Activated T-helper 1 cell treated with anti-CD3 and anti-CD28 coated beads, Interleukin-12 subunit alpha, Interleukin-12 subunit beta, Interleukin-2, Interleukin-4 antibody, amounts not matched to agents 30 ng/mL and 10 ng/mL and 1 ng/mL, durations not matched to agents 14 hours and 24 hours and 36 hours (primary cell): ENCODE results near the gene SPAG6. TPM values are rescaled to one million over a fixed set of nuclear protein-coding genes. Genes with fewer than 3 reads are reported as not detected.
A peak's percentile ranks its signal among the peaks of the same experiment; 100 is the strongest.

Experiments used
- DNase-seq: peaks from one replicate; pipeline ENCODE4 v3.0.0; 2021; ENCODE audit warnings: low spot score
- H3K27ac Mint-ChIP-seq: one replicate; pipeline ENCODE4 v1.8.0; 2021; ENCODE audit warnings: mild to moderate bottlenecking, mixed read lengths
- H3K27me3 Mint-ChIP-seq: one replicate; pipeline ENCODE4 v1.8.0; 2022; ENCODE audit warnings: mild to moderate bottlenecking, moderate library complexity, mixed read lengths; ENCODE audit not compliant: insufficient read depth
- H3K36me3 Mint-ChIP-seq: one replicate; pipeline ENCODE4 v1.8.0; 2021; ENCODE audit warnings: low read depth, mixed read lengths
- H3K4me1 Mint-ChIP-seq: one replicate; pipeline ENCODE4 v1.8.0; 2021; ENCODE audit warnings: low read depth, mixed read lengths
- H3K4me3 Mint-ChIP-seq: one replicate; pipeline ENCODE4 v1.8.0; 2021; ENCODE audit warnings: mild to moderate bottlenecking, moderate library complexity, mixed read lengths
- H3K9me3 Mint-ChIP-seq: one replicate; pipeline ENCODE4 v1.8.0; 2021; ENCODE audit warnings: mixed read lengths
- intact Hi-C: fragments of 100-400 bp; cut with micrococcal nuclease; formaldehyde crosslinking; loops from one replicate; pipeline ENCODE4 v1.15.1; 2024
- total RNA-seq: library from RNA; stranded (reverse); gene quantifications from 2 replicates; pipeline ENCODE4 v1.2.3, GENCODE V29; 2022

The SPAG6 gene
- total RNA-seq, 1 donor from 2014 or later: 0.18 TPM

- no peak for DNase-seq
- H3K36me3 Mint-ChIP-seq: peaks cover 17% of the 10 kb centered on the region
- peak overlapping the region; percentile 96 for H3K4me3 Mint-ChIP-seq
- intact Hi-C loops: loop anchor here (2.0 to 5.0 kb wide), 3 partner anchors 314 to 820 kb away; partner anchors contain the start of gene DNAJC1
- no peaks in the 10 kb centered on the region for H3K9me3 Mint-ChIP-seq
- H3K27me3 Mint-ChIP-seq: peaks cover 2% of the 10 kb centered on the region
- peaks cover 46% of the 10 kb centered on the region for H3K4me1 Mint-ChIP-seq
- peak overlapping the region; percentile 96 for H3K27ac Mint-ChIP-seq
These were observed 28.3 kb upstream of the SPAG6 start for GRCh38 chr10:22317076-22317370.

- Mint-ChIP-seq H3K27ac (no peak overlapping the region), H3K27me3 (peaks cover 10% of the 10 kb centered on the region), H3K4me1 (peaks cover 55% of the 10 kb centered on the region), H3K9me3 (no peaks in the 10 kb centered on the region), H3K36me3 (peaks cover 24% of the 10 kb centered on the region), H3K4me3 (peak overlapping the region; percentile 72)
- intact Hi-C loops: loop anchor here (2.0 to 5.0 kb wide), 3 partner anchors 315 to 821 kb away; partner anchors contain the start of gene DNAJC1
- DNase-seq: no peak
These were observed 27.3 kb upstream of the SPAG6 start for GRCh38 chr10:22317771-22318565.

- H3K36me3 Mint-ChIP-seq: peaks cover 26% of the 10 kb centered on the region
- peak overlapping the region; percentile 59 for H3K4me3 Mint-ChIP-seq
- H3K27ac Mint-ChIP-seq: no peak overlapping the region
- no peaks in the 10 kb centered on the region for H3K9me3 Mint-ChIP-seq
- peaks cover 17% of the 10 kb centered on the region for H3K27me3 Mint-ChIP-seq
- peaks cover 63% of the 10 kb centered on the region for H3K4me1 Mint-ChIP-seq
- intact Hi-C loops: loop anchor here (5.0 kb wide), 2 partner anchors 334 to 821 kb away; no protein-coding TSS in a partner anchor
- no peak for DNase-seq
These were observed 26.5 kb upstream of the SPAG6 start for GRCh38 chr10:22318772-22319171.

- intact Hi-C loops: loop anchor here (5.0 kb wide), 2 partner anchors 333 to 822 kb away; no protein-coding TSS in a partner anchor
- peaks cover 70% of the 10 kb centered on the region for H3K4me1 Mint-ChIP-seq
- no peaks in the 10 kb centered on the region for H3K9me3 Mint-ChIP-seq
- H3K4me3 Mint-ChIP-seq: peak overlapping the region; percentile 89
- H3K27ac Mint-ChIP-seq: peak overlapping the region; percentile 96
- H3K27me3 Mint-ChIP-seq: peaks cover 25% of the 10 kb centered on the region
- no peak for DNase-seq
- peaks cover 29% of the 10 kb centered on the region for H3K36me3 Mint-ChIP-seq
These were observed 25.7 kb upstream of the SPAG6 start for GRCh38 chr10:22319547-22319979.

- DNase-seq: no peak
- Mint-ChIP-seq H3K36me3 (peaks cover 29% of the 10 kb centered on the region), H3K27me3 (peaks cover 27% of the 10 kb centered on the region), H3K9me3 (no peaks in the 10 kb centered on the region), H3K27ac (peak overlapping the region; percentile 96), H3K4me3 (peak overlapping the region; percentile 89), H3K4me1 (peaks cover 70% of the 10 kb centered on the region)
- intact Hi-C loops: loop anchor here (5.0 kb wide), 4 partner anchors 332 to 823 kb away; partner anchors contain the start of genes MLLT10 and PIP4K2A
These were observed 25.2 kb upstream of the SPAG6 start for GRCh38 chr10:22319980-22320558.

GRCh38 chr10:22320591-22321155 is 24.6 kb upstream of the SPAG6 start, which contains the start of gene BMI1:
Gene BMI1, plus strand, starts transcription at chr10:22321099. Its CDS starts 5,351 bp downstream, at chr10:22326450.
- H3K4me1 Mint-ChIP-seq: peaks cover 65% of the 10 kb centered on the region
- peak; percentile 53 for DNase-seq
- H3K27ac Mint-ChIP-seq: peak within 1 kb of the TSS; percentile 96
- peaks cover 26% of the 10 kb centered on the region for H3K36me3 Mint-ChIP-seq
- peaks cover 28% of the 10 kb centered on the region for H3K27me3 Mint-ChIP-seq
- intact Hi-C loops: loop anchor here (1.0 to 5.0 kb wide), 4 partner anchors 73 to 788 kb away; partner anchors contain the start of genes MLLT10 and PIP4K2A
- no peaks in the 10 kb centered on the region for H3K9me3 Mint-ChIP-seq
- H3K4me3 Mint-ChIP-seq: peak within 1 kb of the TSS; percentile 90

- intact Hi-C loops: loop anchor here (1.0 to 5.0 kb wide), 4 partner anchors 74 to 789 kb away; partner anchors contain the start of genes MLLT10 and PIP4K2A
- Mint-ChIP-seq H3K4me1 (peaks cover 69% of the 10 kb centered on the region), H3K36me3 (peaks cover 29% of the 10 kb centered on the region), H3K27ac (peak overlapping the region; percentile 86), H3K4me3 (peak overlapping the region; percentile 85), H3K9me3 (no peaks in the 10 kb centered on the region), H3K27me3 (peaks cover 30% of the 10 kb centered on the region)
- peak; percentile 57 for DNase-seq
These were observed 24.0 kb upstream of the SPAG6 start for GRCh38 chr10:22321156-22321923.

GRCh38 chr10:22321924-22322640 is 23.2 kb upstream of the SPAG6 start:
- Mint-ChIP-seq H3K27me3 (peaks cover 32% of the 10 kb centered on the region), H3K9me3 (no peaks in the 10 kb centered on the region), H3K27ac (peak overlapping the region; percentile 91), H3K4me3 (peak overlapping the region; percentile 90), H3K4me1 (peaks cover 75% of the 10 kb centered on the region), H3K36me3 (peaks cover 36% of the 10 kb centered on the region)
- peak; percentile 12 for DNase-seq
- intact Hi-C loops: loop anchor here (1.0 to 5.0 kb wide), 4 partner anchors 75 to 790 kb away; partner anchors contain the start of genes MLLT10 and PIP4K2A

- Mint-ChIP-seq H3K9me3 (no peaks in the 10 kb centered on the region), H3K36me3 (peaks cover 40% of the 10 kb centered on the region), H3K4me1 (peaks cover 69% of the 10 kb centered on the region), H3K4me3 (peak overlapping the region; percentile 90), H3K27me3 (peaks cover 32% of the 10 kb centered on the region), H3K27ac (peak overlapping the region; percentile 91)
- DNase-seq: no peak
- intact Hi-C loops: loop anchor here (5.0 kb wide), 2 partner anchors 390 to 790 kb away; partner anchors contain the start of genes MLLT10 and PIP4K2A
These were observed 22.6 kb upstream of the SPAG6 start for GRCh38 chr10:22322641-22323160.

- no peak for DNase-seq
- Mint-ChIP-seq H3K36me3 (peaks cover 37% of the 10 kb centered on the region), H3K27me3 (peaks cover 32% of the 10 kb centered on the region), H3K4me1 (peaks cover 59% of the 10 kb centered on the region), H3K27ac (no peak overlapping the region), H3K9me3 (no peaks in the 10 kb centered on the region), H3K4me3 (peak overlapping the region; percentile 90)
- intact Hi-C loops: loop anchor here (2.0 to 5.0 kb wide), 3 partner anchors 321 to 791 kb away; partner anchors contain the start of genes DNAJC1, MLLT10 and PIP4K2A
These were observed 21.6 kb upstream of the SPAG6 start for GRCh38 chr10:22323538-22324305.

GRCh38 chr10:22324413-22324812 is 20.9 kb upstream of the SPAG6 start:
- Mint-ChIP-seq H3K27me3 (peaks cover 32% of the 10 kb centered on the region), H3K4me3 (peak overlapping the region; percentile 90), H3K27ac (peak overlapping the region; percentile 11), H3K9me3 (no peaks in the 10 kb centered on the region), H3K36me3 (peaks cover 37% of the 10 kb centered on the region), H3K4me1 (peaks cover 52% of the 10 kb centered on the region)
- DNase-seq: no peak
- intact Hi-C loops: loop anchor here (2.0 to 5.0 kb wide), 3 partner anchors 322 to 792 kb away; partner anchors contain the start of genes DNAJC1, MLLT10 and PIP4K2A
